ENCODE results near the gene GSAP. TPM values are rescaled to one million over a fixed set of nuclear protein-coding genes. Genes with fewer than 3 reads are reported as not detected.
A peak's percentile ranks its signal among the peaks of the same experiment; 100 is the strongest.

The GSAP gene
- total RNA-seq, 1 experiment from 2014 or later, result 6.5 TPM

- Histone ChIP-seq H3K4me1 (ENCODE audit: insufficient read depth, low read length) (peaks cover 53% of the 10 kb centered on the region), H3K36me3 (ENCODE audit: low read depth, low read length) (no peaks in the 10 kb centered on the region), H3K27me3 (ENCODE audit: low read length) (no peaks in the 10 kb centered on the region), H3K9me3 (ENCODE audit: low read length) (no peaks in the 10 kb centered on the region), H3K9ac (ENCODE audit: low read length) (no peak overlapping the region), H3K79me2 (ENCODE audit: low read length) (no peaks in the 10 kb centered on the region), H3K9me2 (replicated peaks; ENCODE audit: low read length) (no peaks in the 10 kb centered on the region), H2AFZ (ENCODE audit: low read length) (no peak overlapping the region), H3K27ac (ENCODE audit: low read length) (no peak overlapping the region), H4K20me1 (ENCODE audit: low read length) (no peaks in the 10 kb centered on the region), H3F3A (ENCODE audit: low read length, unreplicated experiment) (peaks cover 5% of the 10 kb centered on the region), H3K4me2 (ENCODE audit: low read length) (no peak overlapping the region), H3K4me3 (ENCODE audit: low read length) (no peak overlapping the region)
- intact Hi-C loops (cut with micrococcal nuclease), result no loop called here
- CTCF ChIA-PET, result no interaction called here
- BruUV-seq (replicated peaks), result no TSS peak
- no peak for TF ChIP-seq CTCF (conservative IDR thresholded peaks at IDR 0.05; ENCODE audit: low read depth, low read length)
- TF ChIP-seq EZH2phosphoT487 (IDR thresholded peaks at IDR 0.05; ENCODE audit: borderline replicate concordance, low read length), result no peak
- no peak for TF ChIP-seq EZH2 (IDR thresholded peaks at IDR 0.05; ENCODE audit: low read length, unreplicated experiment)
- peak; percentile 37 for DNase-seq
- no peak for ATAC-seq
- POLR2A ChIA-PET (ENCODE audit: unreplicated experiment), result no interaction called here
Observed at GRCh38 chr7:77461246-77461645, 45.1 kb upstream of the GSAP start.

DNA sequence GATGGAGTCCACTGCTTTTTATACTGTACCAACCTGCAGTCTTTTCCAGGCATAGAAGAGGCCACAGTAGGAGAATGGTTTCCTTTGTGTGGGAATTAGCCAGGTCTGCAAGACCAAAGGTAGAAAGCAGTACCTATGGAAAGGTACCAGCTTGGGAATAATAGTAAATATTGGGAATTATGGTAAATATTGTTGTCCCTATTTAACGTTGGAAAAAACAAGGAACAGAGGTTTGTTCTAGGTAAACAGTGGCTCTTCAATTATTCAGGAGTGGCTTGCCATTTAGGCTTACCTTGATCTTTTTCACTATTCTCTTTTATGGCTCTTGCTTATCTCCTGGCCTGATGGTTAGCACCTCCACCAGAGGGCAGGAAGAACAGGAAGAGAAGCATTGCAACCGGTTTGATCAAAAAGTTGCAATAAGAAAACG, 43.9 kb upstream of the GSAP start:
- ATAC-seq, result no peak
- no peak for TF ChIP-seq EZH2phosphoT487 (IDR thresholded peaks at IDR 0.05; ENCODE audit: borderline replicate concordance, low read length)
- no peak for TF ChIP-seq EZH2 (IDR thresholded peaks at IDR 0.05; ENCODE audit: low read length, unreplicated experiment)
- peak; percentile 53 for TF ChIP-seq CTCF (conservative IDR thresholded peaks at IDR 0.05; ENCODE audit: low read depth, low read length)
- POLR2A ChIA-PET (ENCODE audit: unreplicated experiment), result no interaction called here
- intact Hi-C loops (cut with micrococcal nuclease), result no loop called here
- Histone ChIP-seq H3F3A (ENCODE audit: low read length, unreplicated experiment) (peaks cover 7% of the 10 kb centered on the region), H3K4me1 (ENCODE audit: insufficient read depth, low read length) (peaks cover 58% of the 10 kb centered on the region), H3K79me2 (ENCODE audit: low read length) (no peaks in the 10 kb centered on the region), H3K36me3 (ENCODE audit: low read depth, low read length) (no peaks in the 10 kb centered on the region), H3K4me3 (ENCODE audit: low read length) (no peak overlapping the region), H3K9me3 (ENCODE audit: low read length) (no peaks in the 10 kb centered on the region), H4K20me1 (ENCODE audit: low read length) (no peaks in the 10 kb centered on the region), H3K4me2 (ENCODE audit: low read length) (peak overlapping the region; percentile 18; the same call in 1 of the 2 replicates), H3K27ac (ENCODE audit: low read length) (peak overlapping the region; percentile 67), H3K27me3 (ENCODE audit: low read length) (no peaks in the 10 kb centered on the region), H3K9me2 (replicated peaks; ENCODE audit: low read length) (no peaks in the 10 kb centered on the region), H3K9ac (ENCODE audit: low read length) (no peak overlapping the region), H2AFZ (ENCODE audit: low read length) (no peak overlapping the region)
- DNase-seq, result no peak
- no TSS peak for BruUV-seq (replicated peaks)
- CTCF ChIA-PET, result interaction anchor here (0.5 kb wide), 1 partner anchor 101 kb away, joined by 3 read pairs; no protein-coding TSS in a partner anchor

- Histone ChIP-seq H3K27me3 (ENCODE audit: low read length) (no peaks in the 10 kb centered on the region), H3K4me2 (ENCODE audit: low read length) (peak overlapping the region; percentile 50), H3K9me3 (ENCODE audit: low read length) (no peaks in the 10 kb centered on the region), H3K4me3 (ENCODE audit: low read length) (0 out of 2 replicates have a peak overlapping the region, but pooled peaks have one; percentile 1), H4K20me1 (ENCODE audit: low read length) (no peaks in the 10 kb centered on the region), H3F3A (ENCODE audit: low read length, unreplicated experiment) (peaks cover 10% of the 10 kb centered on the region), H3K79me2 (ENCODE audit: low read length) (no peaks in the 10 kb centered on the region), H2AFZ (ENCODE audit: low read length) (0 out of 2 replicates have a peak overlapping the region, but pooled peaks have one; percentile 3), H3K4me1 (ENCODE audit: insufficient read depth, low read length) (peaks cover 66% of the 10 kb centered on the region), H3K27ac (ENCODE audit: low read length) (peak overlapping the region; percentile 67), H3K9me2 (replicated peaks; ENCODE audit: low read length) (no peaks in the 10 kb centered on the region), H3K9ac (ENCODE audit: low read length) (no peak overlapping the region), H3K36me3 (ENCODE audit: low read depth, low read length) (no peaks in the 10 kb centered on the region)
- intact Hi-C loops (cut with micrococcal nuclease), result loop anchor here (1.0 to 5.0 kb wide), 3 partner anchors 20 to 38 kb away; no protein-coding TSS in a partner anchor
- CTCF ChIA-PET, result interaction anchor here (0.5 to 0.7 kb wide), 2 partner anchors 80 to 113 kb away, joined by 3 to 5 read pairs; no protein-coding TSS in a partner anchor
- BruUV-seq (replicated peaks), result no TSS peak
- DNase-seq, result no peak
- POLR2A ChIA-PET (ENCODE audit: unreplicated experiment), result no interaction called here
- no peak for TF ChIP-seq EZH2 (IDR thresholded peaks at IDR 0.05; ENCODE audit: low read length, unreplicated experiment)
- TF ChIP-seq EZH2phosphoT487 (IDR thresholded peaks at IDR 0.05; ENCODE audit: borderline replicate concordance, low read length), result no peak
- no peak for TF ChIP-seq CTCF (conservative IDR thresholded peaks at IDR 0.05; ENCODE audit: low read depth, low read length)
- ATAC-seq, result peak; percentile 21
Observed at GRCh38 chr7:77459311-77459726, 43.2 kb upstream of the GSAP start.
